A549 treated with Hydrocortisone at 1 μM for 4 hours (cell line): ENCODE results near the gene LRRTM1. TPM values are rescaled to one million over a fixed set of nuclear protein-coding genes. Genes with fewer than 3 reads are reported as not detected.

ENCODE experiments used
- total RNA-seq: library from RNA; stranded (reverse); fragments of 200-300 nt; extraction: Qiagen RNA extraction; gene quantifications from 5 replicates; pipeline ENCODE4 v1.2.3, GENCODE V29; 2022

The LRRTM1 gene, protein sequence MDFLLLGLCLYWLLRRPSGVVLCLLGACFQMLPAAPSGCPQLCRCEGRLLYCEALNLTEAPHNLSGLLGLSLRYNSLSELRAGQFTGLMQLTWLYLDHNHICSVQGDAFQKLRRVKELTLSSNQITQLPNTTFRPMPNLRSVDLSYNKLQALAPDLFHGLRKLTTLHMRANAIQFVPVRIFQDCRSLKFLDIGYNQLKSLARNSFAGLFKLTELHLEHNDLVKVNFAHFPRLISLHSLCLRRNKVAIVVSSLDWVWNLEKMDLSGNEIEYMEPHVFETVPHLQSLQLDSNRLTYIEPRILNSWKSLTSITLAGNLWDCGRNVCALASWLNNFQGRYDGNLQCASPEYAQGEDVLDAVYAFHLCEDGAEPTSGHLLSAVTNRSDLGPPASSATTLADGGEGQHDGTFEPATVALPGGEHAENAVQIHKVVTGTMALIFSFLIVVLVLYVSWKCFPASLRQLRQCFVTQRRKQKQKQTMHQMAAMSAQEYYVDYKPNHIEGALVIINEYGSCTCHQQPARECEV
- not detected in 5 replicates for total RNA-seq

DNA sequence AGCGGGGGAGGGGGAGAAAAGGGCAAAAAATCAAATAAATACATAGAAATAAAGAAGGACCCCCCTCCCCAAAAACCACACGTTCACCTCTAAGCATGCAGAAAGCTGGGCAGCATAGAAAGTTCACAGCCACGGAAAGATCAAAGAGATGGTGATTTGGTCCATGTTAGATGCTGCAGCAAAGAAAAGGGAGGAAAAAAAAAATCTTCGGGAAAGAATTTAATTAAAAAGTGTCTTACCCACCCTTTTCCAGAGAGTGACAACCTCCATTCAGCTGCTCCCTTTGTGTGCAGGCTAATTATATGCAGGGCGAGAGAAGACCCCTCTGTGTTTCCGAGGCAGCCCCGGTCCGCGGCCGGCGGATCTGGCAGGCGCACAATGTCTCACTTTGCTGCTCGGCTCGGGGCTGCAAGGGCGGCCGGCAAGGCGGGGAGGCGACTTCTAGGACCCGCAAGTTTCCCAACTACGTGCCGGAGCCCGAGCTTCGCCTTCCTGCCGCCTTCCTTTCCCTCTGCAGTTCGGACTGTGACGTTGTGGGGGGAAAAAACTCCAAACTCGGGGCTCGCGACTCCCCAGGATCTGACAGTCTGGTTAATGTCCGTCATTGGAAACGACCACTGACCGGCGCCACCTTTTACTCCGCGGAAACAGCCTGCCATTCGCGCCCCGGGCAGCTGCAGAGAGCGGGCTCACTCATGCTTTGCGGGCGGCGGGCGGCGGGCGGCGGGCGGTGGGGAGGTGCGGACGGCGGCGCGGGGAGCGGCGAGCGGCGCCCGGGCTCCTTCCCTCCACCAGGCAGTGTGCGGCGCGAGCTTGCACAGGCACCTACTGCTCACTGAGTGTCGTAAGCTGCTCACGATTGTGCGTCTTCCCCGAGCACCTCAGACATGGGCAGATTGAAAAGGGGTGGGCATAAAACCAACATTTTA, at the start of gene LRRTM1:
TSS of gene LRRTM1 (minus strand) at position 844 of the 929 bp plus-strand sequence. CDS start 933 bp downstream, outside the sequence.

